Naive thymus-derived CD8-positive, alpha-beta T cell (primary cell): ENCODE results near the gene KRTAP26-1. TPM values are rescaled to one million over a fixed set of nuclear protein-coding genes. Genes with fewer than 3 reads are reported as not detected.

Source experiments
- polyA plus RNA-seq, 3 donors: library from polyadenylated mRNA; unstranded; fragments of 300-500 nt; fragmentation: Illumina TruSeq; gene quantifications; one replicate each; pipeline ENCODE4 v1.2.3, GENCODE V29; 2021
- total RNA-seq, 8 experiments: library from RNA in 2 of 8; stranded (reverse) in 2 of 8; gene quantifications; one replicate each; pipeline ENCODE4 v1.2.3 and lab custom pipeline; 2021 to 2026

Gene KRTAP26-1
- total and polyA plus RNA-seq, 5 experiments from 2014 or later, result not detected

Other genes with a start within 250 kb of the KRTAP26-1 start
- not detected for gene CLDN17, start 153.5 kb downstream of the KRTAP26-1 start, total RNA-seq
- not detected for gene CLDN17, start 153.5 kb downstream of the KRTAP26-1 start, polyA plus RNA-seq
- gene CLDN8, start 104.2 kb downstream of the KRTAP26-1 start, total RNA-seq, result not detected
- gene CLDN8, start 104.2 kb downstream of the KRTAP26-1 start, polyA plus RNA-seq, result not detected
- gene KRTAP24-1, start 37.4 kb downstream of the KRTAP26-1 start, total RNA-seq, result not detected
- gene KRTAP24-1, start 37.4 kb downstream of the KRTAP26-1 start, polyA plus RNA-seq, result not detected
- not detected for gene KRTAP25-1, start 30.8 kb downstream of the KRTAP26-1 start, total RNA-seq
- gene KRTAP25-1, start 30.8 kb downstream of the KRTAP26-1 start, polyA plus RNA-seq, result not detected
- gene KRTAP27-1, start 17.4 kb upstream of the KRTAP26-1 start, total RNA-seq, result not detected
- gene KRTAP27-1, start 17.4 kb upstream of the KRTAP26-1 start, polyA plus RNA-seq, result not detected
- not detected for gene KRTAP23-1, start 28.3 kb upstream of the KRTAP26-1 start, total RNA-seq
- gene KRTAP23-1, start 28.3 kb upstream of the KRTAP26-1 start, polyA plus RNA-seq, result not detected
- gene KRTAP13-2, start 52.0 kb upstream of the KRTAP26-1 start, total RNA-seq, result not detected
- gene KRTAP13-2, start 52.0 kb upstream of the KRTAP26-1 start, polyA plus RNA-seq, result not detected
- not detected for gene KRTAP13-1, start 75.7 kb upstream of the KRTAP26-1 start, total RNA-seq
- not detected for gene KRTAP13-1, start 75.7 kb upstream of the KRTAP26-1 start, polyA plus RNA-seq
- not detected for gene KRTAP13-3, start 105.6 kb upstream of the KRTAP26-1 start, total RNA-seq
- gene KRTAP13-3, start 105.6 kb upstream of the KRTAP26-1 start, polyA plus RNA-seq, result not detected
- gene KRTAP13-4, start 109.9 kb upstream of the KRTAP26-1 start, total RNA-seq, result not detected
- not detected for gene KRTAP13-4, start 109.9 kb upstream of the KRTAP26-1 start, polyA plus RNA-seq
- not detected for gene KRTAP15-1, start 120.0 kb upstream of the KRTAP26-1 start, total RNA-seq
- gene KRTAP15-1, start 120.0 kb upstream of the KRTAP26-1 start, polyA plus RNA-seq, result not detected
- gene KRTAP19-1, start 160.1 kb upstream of the KRTAP26-1 start, total RNA-seq, result not detected
- not detected for gene KRTAP19-1, start 160.1 kb upstream of the KRTAP26-1 start, polyA plus RNA-seq
- gene KRTAP19-2, start 167.1 kb upstream of the KRTAP26-1 start, total RNA-seq, result not detected
- gene KRTAP19-2, start 167.1 kb upstream of the KRTAP26-1 start, polyA plus RNA-seq, result not detected
- not detected for gene KRTAP19-3, start 171.7 kb upstream of the KRTAP26-1 start, total RNA-seq
- not detected for gene KRTAP19-3, start 171.7 kb upstream of the KRTAP26-1 start, polyA plus RNA-seq
- gene KRTAP19-4, start 176.8 kb upstream of the KRTAP26-1 start, total RNA-seq, result not detected
- not detected for gene KRTAP19-4, start 176.8 kb upstream of the KRTAP26-1 start, polyA plus RNA-seq
- not detected for gene KRTAP19-5, start 181.8 kb upstream of the KRTAP26-1 start, total RNA-seq
- gene KRTAP19-5, start 181.8 kb upstream of the KRTAP26-1 start, polyA plus RNA-seq, result not detected
- gene KRTAP19-6, start 221.5 kb upstream of the KRTAP26-1 start, total RNA-seq, result not detected
- gene KRTAP19-6, start 221.5 kb upstream of the KRTAP26-1 start, polyA plus RNA-seq, result not detected
- gene KRTAP19-7, start 241.0 kb upstream of the KRTAP26-1 start, total RNA-seq, result not detected
- not detected for gene KRTAP19-7, start 241.0 kb upstream of the KRTAP26-1 start, polyA plus RNA-seq